ENCODE data around the gene CRK.

Gene CRK
- long read RNA-seq, transcript CRK-202 (3 exons, 3,675 nt): major isoform, 7 of 17 reads
- long read RNA-seq, partial matches to known transcripts: 4 of 17 reads
- long read RNA-seq, other reads (novel, unspliced or antisense): 3 of 17 reads

- Histone ChIP-seq H3K4me3 (replicated peaks; ENCODE audit: insufficient read depth, low read length) (peak within 1 kb of the TSS; percentile 73), H3K27ac (replicated peaks) (peak within 1 kb of the TSS; percentile 71), H3K27me3 (ENCODE audit: insufficient read depth, poor library complexity, severe bottlenecking) (no peaks in the 10 kb centered on the region)
- TF ChIP-seq POLR2AphosphoS5 (IDR thresholded peaks at IDR 0.05; ENCODE audit: low read depth) (peak; percentile 93), GABPA (IDR thresholded peaks at IDR 0.05; ENCODE audit: low read depth) (peak; percentile 61), SPI1 (IDR thresholded peaks at IDR 0.05; ENCODE audit: borderline replicate concordance, low read depth) (no peak), REST (IDR thresholded peaks at IDR 0.05; ENCODE audit: insufficient replicate concordance, low read depth) (no peak)
- TF ChIP-seq, protein P1, sequence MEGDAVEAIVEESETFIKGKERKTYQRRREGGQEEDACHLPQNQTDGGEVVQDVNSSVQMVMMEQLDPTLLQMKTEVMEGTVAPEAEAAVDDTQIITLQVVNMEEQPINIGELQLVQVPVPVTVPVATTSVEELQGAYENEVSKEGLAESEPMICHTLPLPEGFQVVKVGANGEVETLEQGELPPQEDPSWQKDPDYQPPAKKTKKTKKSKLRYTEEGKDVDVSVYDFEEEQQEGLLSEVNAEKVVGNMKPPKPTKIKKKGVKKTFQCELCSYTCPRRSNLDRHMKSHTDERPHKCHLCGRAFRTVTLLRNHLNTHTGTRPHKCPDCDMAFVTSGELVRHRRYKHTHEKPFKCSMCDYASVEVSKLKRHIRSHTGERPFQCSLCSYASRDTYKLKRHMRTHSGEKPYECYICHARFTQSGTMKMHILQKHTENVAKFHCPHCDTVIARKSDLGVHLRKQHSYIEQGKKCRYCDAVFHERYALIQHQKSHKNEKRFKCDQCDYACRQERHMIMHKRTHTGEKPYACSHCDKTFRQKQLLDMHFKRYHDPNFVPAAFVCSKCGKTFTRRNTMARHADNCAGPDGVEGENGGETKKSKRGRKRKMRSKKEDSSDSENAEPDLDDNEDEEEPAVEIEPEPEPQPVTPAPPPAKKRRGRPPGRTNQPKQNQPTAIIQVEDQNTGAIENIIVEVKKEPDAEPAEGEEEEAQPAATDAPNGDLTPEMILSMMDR (IDR thresholded peaks at IDR 0.05; ENCODE audit: insufficient read depth, low read length): no peak
- peak; percentile 73 to 84 for DNase-seq (ENCODE audit: low read depth in 1 of 2, low spot score in 1 of 2)
These were observed at the start of gene CRK for GRCh38 chr17:1455797-1456599. Gene CRK (minus strand): TSS chr17:1456232. CDS start chr17:1456117, 115 bp downstream.

DNA sequence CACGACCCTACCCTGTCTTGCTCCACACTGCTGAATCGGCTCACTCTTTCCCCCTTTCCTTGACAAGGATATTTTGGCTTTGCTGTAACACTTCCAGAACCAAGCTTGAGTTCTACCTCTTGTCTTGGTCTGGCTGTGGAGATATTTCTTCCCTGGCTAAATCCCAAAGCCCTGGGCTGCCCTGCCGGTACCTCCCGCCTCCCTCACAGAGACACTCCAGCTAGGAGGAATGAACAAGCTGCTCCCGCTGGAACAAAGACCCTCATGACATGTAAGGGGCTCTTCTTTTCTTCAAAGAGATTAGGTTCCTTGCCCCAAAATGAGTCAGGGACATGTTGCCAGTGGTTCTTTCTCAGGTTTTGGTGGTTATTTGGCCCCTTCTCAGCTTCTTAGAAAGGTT, 49.6 kb upstream of the CRK start:
- H3K4me3 ChIP-seq (replicated peaks; ENCODE audit: insufficient read depth, low read length): no peak overlapping the region
- H3K27ac ChIP-seq (replicated peaks): no peak overlapping the region
- no peak for TF ChIP-seq GABPA (IDR thresholded peaks at IDR 0.05; ENCODE audit: low read depth)
- no peak for DNase-seq (ENCODE audit: low read depth in 1 of 2, low spot score in 1 of 2)
- no peaks in the 10 kb centered on the region for H3K27me3 ChIP-seq (ENCODE audit: insufficient read depth, poor library complexity, severe bottlenecking)

DNA sequence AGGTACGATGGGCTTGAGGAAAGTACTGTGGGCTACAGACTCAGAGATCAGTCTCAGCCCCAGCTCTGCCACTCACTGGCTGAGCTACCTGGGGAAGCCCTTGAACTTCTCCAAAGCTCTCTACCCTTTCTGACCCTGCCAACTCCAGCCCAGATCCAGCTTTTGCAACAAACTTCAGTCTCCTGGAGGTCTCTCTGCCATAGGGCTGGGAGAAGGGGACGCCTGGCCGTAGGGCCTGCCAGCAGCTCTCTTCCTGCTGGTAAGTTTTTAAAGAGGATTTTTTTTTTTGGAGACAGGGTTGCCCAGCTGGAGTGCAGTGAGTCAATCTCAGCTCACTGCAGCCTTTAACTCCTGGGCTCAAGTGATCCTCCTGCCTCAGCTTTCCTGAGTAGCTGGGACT, 48.8 kb upstream of the CRK start:
- Histone ChIP-seq H3K4me3 (replicated peaks; ENCODE audit: insufficient read depth, low read length) (no peak overlapping the region), H3K27me3 (ENCODE audit: insufficient read depth, poor library complexity, severe bottlenecking) (no peaks in the 10 kb centered on the region), H3K27ac (replicated peaks) (no peak overlapping the region)
- no peak for TF ChIP-seq GABPA (IDR thresholded peaks at IDR 0.05; ENCODE audit: low read depth)
- TF ChIP-seq REST (IDR thresholded peaks at IDR 0.05; ENCODE audit: insufficient replicate concordance, low read depth): no peak
- TF ChIP-seq, protein P1 (IDR thresholded peaks at IDR 0.05; ENCODE audit: insufficient read depth, low read length): no peak
- no peak for TF ChIP-seq POLR2AphosphoS5 (IDR thresholded peaks at IDR 0.05; ENCODE audit: low read depth)
- no peak for TF ChIP-seq SPI1 (IDR thresholded peaks at IDR 0.05; ENCODE audit: borderline replicate concordance, low read depth)
- no peak for DNase-seq (ENCODE audit: low read depth in 1 of 2, low spot score in 1 of 2)

- Histone ChIP-seq H3K27me3 (ENCODE audit: insufficient read depth, poor library complexity, severe bottlenecking) (no peaks in the 10 kb centered on the region), H3K4me3 (replicated peaks; ENCODE audit: insufficient read depth, low read length) (no peak overlapping the region), H3K27ac (replicated peaks) (no peak overlapping the region)
- TF ChIP-seq REST (IDR thresholded peaks at IDR 0.05; ENCODE audit: insufficient replicate concordance, low read depth) (no peak), SPI1 (IDR thresholded peaks at IDR 0.05; ENCODE audit: borderline replicate concordance, low read depth) (no peak), POLR2AphosphoS5 (IDR thresholded peaks at IDR 0.05; ENCODE audit: low read depth) (no peak), GABPA (IDR thresholded peaks at IDR 0.05; ENCODE audit: low read depth) (no peak)
- TF ChIP-seq, protein P1 (IDR thresholded peaks at IDR 0.05; ENCODE audit: insufficient read depth, low read length): no peak
- no peak for DNase-seq (ENCODE audit: low read depth in 1 of 2, low spot score in 1 of 2)
These were observed 47.7 kb upstream of the CRK start for GRCh38 chr17:1503699-1504098.

Measured in HL-60 (cell line).